PC-9 (cell line): ENCODE measurements around the gene RIPK4.

ENCODE experiments used
- CTCF ChIP-seq: fragments of 200-600 bp; sonication (generic); conservative IDR thresholded peaks from 2 replicates; pipeline ENCODE4 v1.6.1; 2017; ENCODE audit warnings: mixed run types, antibody characterized with exemption, mild to moderate bottlenecking, moderate library complexity
- EZH2 ChIP-seq: fragments of 200-600 bp; sonication (generic); IDR thresholded peaks from 2 replicates; pipeline ENCODE4 v1.8.0; 2017; ENCODE audit warnings: antibody characterized with exemption, low read depth

DNA sequence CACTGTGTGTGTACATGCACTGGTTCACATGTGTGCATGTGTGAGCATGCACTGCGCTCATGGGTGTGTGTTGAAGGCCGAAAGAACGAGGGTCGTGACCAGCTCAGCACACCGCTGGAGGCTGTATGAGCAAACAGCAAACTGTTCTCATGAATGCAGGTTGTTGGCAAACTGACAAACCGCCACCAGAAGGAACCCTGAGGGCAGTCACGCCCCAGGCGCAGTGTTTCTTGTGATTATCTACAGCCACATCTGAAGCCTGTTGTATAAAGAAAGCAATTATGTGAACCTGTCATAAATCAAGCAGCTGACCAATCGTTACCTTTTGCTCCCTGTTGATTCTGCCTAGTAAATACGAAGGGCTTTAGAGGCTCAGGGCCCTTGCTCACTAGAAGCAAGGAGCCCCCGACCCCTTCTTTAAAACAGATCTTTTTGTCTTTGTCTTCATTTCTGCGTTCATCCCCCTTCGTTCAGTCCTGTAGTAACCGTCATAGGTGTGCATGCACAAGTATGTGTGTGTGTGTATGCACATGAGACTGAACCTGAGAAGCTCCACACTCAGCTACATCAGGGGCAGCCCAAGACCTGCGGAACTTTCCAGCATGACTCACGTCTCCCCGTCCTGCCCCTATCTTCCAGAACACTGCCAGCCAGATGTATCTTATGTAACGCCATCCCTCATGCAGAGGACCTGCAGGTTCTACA, 16.8 kb upstream of the RIPK4 start:
- TF ChIP-seq CTCF (no peak), EZH2 (no peak)
